ENCODE results near the gene DTX1.
"Not testable (repeated sequence)": the region's sequence is repeated elsewhere in the genome, so short reads cannot be mapped to it uniquely, and the experiment has no call there.

The DTX1 gene

DNA sequence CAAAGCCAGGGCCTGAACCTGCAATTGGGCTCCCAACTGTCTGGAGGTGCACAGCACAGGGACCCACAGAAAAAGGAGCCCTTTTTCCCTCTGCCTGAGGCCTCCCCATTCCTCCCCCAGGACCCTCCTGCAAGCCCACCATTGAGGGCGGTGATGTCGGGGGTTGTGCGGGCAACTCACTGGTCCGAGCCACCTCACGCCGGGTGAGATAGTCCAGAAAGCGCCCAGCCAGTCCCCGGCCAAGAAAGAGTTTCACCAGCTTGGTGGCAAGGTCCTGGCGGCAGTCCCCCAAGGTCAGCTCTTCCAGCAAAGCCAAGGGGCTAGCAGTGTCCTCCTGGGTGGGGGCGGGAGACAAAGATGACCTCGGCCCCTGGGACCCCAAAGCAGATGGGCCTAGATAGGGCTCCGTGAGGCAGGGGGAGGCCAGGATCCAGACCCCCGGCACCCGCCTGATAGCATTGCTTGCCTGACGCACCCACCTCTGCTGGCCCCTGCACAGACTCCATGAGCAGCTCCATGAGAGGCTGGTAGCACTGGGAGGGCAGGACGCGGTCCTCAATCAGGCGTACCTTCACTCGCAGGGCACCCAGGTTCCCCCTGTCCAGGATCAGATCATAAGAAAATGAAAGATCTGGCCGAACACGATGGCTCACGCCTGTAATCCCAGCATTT is 59.1 kb downstream of the DTX1 start:
- DNase-seq (ENCODE audit: low read depth) = no peak

DNA sequence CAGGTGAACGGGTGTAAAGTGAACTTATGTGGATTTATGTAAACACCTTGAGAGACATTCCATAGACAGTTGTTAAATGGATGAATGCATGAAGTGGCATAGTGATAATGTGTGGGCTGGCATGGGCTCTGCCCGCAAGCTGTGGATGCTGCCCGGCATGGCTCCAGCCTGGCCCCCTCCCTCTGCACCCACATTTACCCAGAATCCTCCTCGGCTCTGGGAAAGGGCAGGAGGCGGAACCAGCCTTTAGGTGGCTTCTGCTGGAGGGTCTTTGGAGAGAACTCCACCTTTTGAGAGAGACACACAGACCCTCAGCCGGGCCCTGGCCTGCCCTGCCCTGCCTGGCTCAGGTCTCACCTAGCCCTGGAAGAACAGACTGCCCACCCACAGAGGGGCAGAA is 60.3 kb downstream of the DTX1 start:
- no peak for DNase-seq (ENCODE audit: low read depth)

DNA sequence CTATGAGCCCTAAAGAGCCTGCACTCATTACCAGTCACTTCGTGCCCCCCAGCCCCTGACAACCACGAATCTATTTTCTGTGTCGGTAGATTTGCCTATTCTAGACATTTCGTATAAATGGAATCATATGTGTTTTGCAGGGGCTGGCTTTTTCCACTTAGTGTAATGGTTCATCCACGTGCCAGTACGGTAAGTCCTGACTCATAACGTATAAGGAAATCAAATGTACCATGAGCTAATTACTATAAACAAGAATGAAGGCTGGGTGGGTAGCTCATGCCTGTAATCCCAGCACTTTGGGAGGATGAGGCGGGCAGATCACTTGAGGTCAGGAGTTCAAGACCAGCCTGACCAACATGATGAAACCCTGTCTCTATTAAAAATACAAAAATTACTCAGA is 61.2 kb downstream of the DTX1 start:
- DNase-seq (ENCODE audit: low read depth) = not testable (repeated sequence)

DNA sequence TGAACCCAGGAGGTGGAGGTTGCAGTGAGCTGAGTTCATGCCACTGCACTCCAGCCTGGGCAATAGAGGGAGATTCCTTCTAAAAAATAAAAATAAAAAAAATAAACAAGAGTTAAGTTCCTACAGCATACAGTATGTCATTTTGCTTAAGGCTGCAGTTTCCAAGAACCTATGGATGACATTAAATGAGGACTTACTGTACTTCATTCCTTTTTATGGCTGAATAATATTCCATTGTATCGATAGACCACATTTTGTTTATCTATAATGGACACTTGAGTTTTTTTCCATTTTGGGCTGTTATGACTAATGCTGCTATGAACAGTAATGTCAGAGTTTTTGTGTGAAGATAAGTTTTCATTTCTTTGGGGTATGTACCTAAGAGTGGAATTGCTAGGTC is 61.6 kb downstream of the DTX1 start:
- DNase-seq (ENCODE audit: low read depth) = no peak

DNA sequence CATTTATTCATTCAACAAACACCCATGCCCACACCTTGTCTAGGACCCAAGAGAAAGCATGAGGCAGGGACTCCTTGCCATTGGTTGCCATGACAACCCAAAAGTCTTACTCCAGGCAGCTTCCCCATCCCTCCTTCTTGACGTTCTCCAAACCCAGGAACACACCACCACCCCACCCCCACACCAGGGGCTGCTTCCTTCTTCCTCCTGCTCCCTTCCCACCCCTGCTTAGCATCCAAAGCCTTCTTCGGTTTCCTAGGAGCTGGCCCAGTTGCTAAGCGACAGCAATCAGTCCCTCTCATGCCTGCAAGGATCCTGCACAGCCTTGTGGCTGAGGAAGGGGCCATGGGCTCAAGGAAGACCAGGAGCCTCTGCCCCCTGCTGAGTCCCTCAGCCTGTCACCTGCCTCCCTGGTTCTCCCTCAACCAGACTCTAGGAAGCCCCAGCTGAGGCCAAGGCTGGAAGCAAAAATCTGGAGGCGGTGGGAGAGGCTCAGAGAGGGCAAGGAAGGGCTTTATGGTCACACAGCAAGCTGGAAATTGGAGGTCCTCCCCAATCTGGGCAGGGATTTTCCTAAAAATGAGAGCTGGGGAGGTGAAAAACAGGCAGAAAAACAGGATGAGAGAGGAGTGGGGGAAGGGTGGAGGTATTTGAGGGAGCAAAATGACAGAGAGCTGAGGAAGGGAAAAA is 63.6 kb downstream of the DTX1 start:
- no peak for DNase-seq (ENCODE audit: low read depth)

DNA sequence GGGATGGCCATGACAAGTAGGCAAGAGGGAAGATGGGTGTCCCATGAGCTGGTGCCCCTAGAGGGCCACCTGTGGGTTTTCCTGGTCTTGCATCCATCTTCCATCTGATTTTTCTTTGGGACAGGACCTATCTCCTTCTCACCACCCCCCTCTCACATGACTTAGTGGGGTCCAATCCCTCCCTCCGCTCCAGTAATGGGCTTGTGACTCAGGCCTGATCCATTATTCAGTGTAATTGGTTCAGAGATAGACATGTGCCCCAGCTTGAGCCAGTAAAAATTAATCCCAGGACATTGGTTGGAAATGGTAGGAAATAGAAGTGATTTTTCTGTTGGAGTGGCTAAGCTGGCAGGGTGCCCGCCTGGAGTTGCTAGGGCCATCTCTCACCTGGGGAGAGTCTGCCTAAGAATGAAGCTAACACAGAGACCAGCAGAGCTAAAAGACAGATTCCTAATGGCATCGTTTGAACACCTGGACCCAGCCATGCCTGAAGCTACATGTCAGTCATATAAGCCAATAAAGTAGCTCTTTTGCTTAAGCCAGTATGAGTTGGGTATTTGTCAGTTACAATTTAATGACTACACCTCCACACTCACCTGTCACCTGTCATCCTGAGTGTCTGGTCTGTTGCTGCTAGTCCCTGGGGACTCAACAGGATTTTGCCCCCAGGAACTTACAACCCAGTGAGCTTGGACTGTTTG is 64.3 kb downstream of the DTX1 start:
- DNase-seq (ENCODE audit: low read depth) = no peak

DNA sequence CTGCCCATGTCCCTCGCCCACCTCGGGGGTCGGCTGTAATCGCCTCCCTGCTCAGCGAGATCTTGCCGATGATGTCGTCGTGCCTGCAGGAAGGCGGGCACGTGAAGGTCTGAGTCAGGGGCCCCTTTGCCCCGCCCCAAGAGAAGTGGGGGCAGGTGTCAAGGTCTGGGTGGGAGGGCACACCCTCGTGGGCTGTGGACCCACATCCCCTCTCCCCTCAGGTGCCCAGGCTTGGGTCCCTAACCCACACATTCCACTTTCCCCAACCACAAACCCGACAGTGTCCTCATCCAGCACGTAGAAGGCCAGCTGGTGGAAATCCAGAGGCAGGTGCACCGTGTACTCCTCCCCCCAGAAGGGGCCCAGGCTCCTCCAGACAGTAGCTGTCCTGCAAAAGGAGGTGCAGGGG is 71.3 kb downstream of the DTX1 start:
- DNase-seq (ENCODE audit: low read depth) = no peak

DNA sequence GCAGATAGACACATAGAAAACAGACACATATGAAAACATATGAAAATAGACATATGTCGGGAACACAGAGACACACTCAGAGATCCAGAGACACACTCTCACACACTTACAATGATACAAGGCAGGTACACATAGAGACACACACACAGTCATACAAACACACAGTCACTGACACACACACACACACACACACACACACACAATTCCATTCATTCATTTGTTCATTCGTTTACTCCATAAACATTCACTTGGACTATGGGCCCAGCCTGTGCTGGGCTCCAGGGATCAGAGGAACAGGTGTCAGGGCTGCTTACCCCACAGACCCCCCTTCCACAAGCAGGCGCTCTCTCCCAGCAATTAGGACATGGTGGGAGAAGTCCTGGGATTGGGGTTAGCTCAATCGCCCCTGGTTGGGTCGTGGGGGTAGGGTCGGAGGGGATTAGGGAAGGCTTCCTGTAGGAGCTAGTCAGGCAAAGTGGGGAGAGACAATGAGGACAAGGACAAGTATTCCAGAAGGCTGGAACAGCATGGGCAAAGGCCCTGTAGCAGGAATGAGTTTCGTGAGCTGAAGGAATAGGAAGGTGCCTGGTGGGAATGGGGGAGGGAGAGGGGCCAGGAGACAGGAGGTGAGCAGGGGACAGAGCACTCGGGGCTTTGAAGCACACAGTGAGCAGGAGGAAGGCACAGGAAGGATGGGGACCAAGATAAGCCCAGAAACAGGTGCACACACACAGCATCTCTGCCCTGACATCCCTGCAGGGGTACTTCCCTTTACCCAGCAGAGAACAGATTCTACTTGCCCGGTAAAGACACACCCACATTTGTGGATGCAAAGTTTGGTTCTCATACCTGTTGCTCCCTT is 72.5 kb downstream of the DTX1 start:
- DNase-seq (ENCODE audit: low read depth) = no peak

DNA sequence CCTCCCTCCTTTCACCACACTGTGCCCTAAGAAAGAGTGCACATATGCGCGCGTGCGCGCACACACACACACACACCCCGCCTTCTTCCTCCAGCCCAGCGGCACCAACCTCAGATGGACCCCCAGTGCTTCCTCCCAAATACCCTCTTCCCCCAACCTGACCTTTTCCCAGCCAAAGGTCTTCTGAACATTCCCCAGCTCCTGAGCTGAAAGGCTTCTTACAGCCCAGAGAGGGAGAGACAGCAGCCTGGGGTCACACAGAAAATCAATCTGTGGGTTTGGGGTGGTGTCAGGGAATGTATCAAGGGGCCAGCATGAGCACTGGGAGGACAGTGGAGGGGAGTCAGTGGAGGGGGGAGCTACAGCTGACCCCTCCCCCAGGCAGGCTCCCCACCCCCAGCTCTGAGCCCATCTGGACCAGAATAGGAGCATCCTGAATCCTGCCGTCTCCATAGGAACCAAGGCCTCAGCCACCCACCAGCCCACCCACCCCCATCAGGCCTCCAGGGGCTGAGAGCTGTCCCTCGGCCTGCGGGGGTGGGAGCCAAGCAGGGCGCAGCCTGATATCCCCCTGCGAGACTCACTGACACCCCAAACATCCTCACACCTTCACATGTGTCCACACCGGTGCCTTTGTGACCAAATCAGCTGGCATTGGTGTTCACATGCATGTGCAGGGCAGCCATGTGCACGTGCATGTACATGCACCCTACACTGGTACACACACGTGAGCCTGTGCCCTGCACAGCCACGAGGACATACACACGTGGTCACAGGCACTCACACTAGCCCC is 73.3 kb downstream of the DTX1 start:
- no peak for DNase-seq (ENCODE audit: low read depth)

DNA sequence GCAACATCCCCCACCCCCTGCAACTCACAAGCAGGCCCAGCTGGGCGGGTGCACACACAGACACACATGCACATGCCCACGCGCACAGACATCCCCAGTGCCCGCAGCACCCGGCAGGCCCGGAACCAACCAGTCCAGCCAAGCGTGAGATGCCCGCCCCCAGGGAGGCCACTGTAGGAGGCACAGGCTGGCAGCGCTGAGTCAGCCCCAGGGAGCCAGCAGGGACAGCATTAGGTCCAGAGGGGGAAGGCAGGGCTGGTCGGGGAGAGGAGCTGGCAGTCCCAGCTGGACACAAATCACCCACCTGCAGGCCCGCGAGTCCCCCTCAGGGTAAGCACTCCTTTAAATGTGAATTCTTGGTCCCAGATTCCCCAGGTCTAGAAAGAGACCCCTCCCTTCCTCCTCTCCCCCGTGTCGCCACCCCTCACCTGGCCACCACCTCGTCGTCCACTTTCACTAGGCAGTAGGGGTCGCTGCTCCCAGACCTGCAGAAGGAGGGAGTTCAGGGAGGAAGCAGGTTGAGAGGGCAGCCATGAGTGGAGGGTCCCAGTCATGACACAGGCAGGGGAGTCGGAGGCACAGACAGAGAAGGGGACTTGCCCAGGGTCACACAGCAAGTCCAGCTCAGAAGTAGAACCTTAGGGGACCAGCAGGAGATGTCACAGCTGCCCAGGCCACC is 74.1 kb downstream of the DTX1 start:
- DNase-seq (ENCODE audit: low read depth) = no peak

DNA sequence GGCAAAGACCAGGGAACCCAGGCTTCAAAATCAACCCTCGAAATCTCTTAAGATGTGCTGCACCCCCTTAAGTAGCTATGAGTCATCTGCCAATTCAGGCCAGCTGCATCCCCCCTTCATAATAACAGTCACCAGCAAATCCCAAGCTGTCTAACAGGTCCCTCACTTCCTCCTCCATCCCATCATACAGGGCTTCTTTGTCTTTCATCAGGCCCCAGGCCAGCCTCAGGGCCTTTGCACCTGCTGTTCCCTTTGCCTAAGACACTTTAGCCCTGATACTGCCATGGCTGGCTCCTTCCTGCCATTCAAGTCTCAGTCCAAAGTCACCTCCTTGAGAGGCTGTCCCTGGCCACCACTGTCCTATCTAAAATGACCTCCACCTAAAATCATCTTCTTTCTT is 75.0 kb downstream of the DTX1 start:
- DNase-seq (ENCODE audit: low read depth) = no peak

DNA sequence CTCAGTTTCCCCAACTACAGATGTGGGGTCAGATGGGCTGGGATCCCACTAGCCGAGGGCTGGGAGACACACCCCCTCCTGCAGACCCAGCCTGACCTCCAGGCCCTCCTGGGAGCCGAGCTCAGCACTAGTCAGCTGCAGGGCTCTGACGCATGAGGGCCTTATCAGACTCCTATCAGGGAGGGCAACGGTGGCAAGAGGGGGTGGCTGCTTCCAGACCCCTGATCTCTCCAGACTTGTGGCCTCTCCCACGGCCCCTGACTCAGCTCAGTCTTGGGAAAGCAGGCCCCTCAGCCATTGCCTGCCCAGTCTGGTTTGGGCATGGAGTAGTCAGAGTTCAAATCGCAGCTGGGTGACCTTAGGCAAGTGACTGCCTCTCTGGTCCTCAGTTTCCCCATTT is 76.5 kb downstream of the DTX1 start:
- no peak for DNase-seq (ENCODE audit: low read depth)

DNA sequence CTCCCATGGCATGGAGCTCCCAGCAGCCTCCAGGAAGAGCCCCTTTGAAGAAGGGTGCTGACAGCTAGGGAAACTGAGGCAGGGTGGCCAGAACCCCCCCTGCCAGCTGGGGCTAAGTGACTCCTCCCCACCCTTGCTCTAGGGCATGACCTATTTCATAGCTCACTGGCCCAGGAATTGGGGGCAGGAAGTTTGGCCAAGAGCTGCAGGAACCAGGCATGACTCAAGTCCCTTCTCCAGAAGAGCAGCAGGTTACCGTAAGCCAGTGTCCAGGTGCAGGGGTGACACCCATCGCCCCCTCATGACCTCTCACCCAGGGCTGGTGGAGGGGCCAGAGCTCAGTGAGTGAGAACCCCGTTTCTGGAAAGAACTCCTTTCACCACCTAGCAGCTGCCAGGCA is 77.1 kb downstream of the DTX1 start:
- no peak for DNase-seq (ENCODE audit: low read depth)

DNA sequence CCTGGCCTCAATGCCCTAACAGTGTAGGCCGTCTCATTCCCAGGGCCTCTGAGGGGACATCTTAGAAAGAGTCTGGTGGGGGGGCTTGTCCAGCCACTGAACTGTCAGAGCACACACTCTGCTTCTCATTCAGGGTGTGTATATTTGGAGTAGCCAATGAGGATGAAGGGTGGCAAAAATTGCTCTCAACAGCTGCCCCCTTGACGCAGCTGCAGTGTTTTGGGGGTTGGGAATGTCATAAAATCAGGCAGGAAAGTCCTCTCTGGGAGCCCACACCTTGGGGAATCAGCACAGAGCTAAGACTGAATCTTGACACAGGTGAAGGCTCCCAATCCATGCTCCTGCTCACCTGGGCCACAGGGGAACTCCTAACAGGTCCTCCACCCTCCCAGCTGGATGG is 77.5 kb downstream of the DTX1 start:
- DNase-seq (ENCODE audit: low read depth) = no peak

DNA sequence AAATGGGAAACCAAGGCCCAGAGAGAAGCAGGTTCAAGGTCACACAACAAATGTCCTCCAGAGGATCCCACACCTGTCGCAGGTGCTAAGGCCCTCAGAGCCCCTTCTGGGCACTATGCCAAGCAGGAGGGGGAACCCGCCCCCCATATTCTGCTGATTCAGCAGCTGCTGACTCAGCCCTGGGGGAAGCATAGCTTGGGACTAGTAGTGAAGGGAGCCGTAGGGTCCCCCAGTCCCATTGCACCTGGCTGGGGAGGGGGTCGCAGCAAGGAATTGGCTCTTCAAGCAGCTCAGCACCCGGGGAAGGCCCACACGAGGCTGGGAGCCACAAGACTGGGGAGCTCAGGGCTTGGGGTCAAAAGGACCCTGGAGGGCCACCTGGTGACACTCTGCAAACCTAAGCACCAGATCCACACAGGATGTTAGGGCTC is 78.0 kb downstream of the DTX1 start:
- no peak for DNase-seq (ENCODE audit: low read depth)

DNA sequence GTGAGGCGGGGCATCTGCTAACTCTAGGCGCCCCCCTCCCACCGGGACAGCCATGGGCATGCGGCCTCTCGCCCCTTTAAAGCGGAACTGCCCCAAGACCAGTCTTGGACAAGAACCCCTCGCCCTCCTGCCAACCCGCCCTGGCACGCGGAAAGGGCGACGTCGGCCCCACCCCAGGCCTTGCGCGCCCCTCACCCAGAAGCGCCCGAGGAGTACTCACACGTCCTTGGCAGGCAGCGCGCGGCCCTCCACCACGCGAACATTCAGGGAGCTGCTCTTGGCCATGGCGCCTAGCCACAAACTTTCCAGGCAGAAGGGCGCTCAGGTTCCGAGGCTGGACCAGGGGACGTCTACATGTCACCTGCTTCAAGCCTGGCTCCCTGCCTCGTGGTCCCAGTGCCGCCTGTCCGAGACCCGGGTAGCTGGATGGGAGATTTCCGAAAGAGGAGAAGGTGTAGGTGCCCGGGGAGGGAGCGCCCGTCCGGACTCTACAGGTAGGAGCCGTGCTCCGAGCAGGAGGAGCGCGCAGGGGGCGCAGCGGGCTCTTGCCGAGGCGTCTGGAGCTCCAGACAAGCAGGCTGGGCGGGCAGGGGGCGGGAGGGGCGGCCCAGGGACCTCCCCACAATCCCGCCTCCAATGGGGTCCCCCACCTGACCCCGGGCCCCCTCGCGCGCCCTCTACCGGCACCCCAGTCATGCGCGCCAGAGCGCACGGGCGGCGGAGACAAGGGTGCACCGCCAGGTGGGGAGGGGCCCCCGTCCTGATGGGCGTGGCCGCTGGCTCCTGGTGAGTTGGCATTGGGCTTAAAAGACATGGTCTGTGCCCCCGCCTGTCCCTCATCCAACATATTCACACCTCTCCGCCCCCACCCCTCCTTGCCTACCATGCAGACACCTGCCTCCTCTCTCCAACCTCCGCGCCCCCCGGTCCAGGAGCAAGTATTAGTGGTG is 78.9 kb downstream of the DTX1 start, which contains the start of gene RASAL1:
Gene RASAL1, minus strand, starts transcription at position 584 of the 950 bp plus-strand sequence. Its CDS starts 299 bp downstream, at position 285.
- DNase-seq (ENCODE audit: low read depth) = peak; percentile 44

DNA sequence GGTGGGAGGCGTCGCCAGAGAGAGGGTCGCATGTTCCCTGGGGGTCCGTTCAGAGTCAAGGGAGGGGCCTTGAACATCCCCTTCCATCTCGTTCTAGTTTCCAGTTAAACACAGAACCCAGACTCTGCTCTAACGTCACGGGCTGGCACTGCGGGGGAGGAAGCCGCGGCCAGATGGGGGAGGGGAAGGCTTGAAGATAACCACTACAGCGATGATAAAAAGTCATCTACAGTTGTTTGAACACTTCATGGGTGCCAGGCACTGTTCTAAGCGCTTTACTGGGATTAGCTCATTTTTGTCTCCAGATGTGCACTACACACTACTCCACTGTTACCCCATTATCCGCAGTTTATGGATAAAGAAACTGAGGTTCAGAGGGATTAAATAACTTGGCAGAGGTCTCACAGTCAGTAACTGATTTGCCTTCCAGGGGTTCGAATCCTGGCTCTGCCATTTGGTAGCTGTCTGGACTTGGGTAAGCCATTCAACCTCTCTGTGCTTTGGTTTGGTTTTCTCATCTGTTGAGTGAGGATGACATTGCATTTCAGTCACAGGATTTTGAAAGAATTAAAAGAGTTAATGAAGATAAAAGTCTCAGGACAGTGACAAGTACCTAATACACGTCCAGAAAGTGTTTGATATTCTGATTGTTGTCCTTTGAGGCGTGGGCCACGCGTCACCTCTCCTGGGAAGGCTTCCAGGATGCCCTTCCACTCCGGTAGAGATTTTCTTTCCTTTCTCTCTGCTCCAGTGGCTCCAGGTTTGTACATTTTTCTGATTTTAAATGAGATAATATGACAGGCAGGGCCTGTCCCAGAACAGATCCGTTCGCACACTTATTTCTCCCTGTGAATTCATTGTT is 79.8 kb downstream of the DTX1 start:
- peak; percentile 25 for DNase-seq (ENCODE audit: low read depth)

DNA sequence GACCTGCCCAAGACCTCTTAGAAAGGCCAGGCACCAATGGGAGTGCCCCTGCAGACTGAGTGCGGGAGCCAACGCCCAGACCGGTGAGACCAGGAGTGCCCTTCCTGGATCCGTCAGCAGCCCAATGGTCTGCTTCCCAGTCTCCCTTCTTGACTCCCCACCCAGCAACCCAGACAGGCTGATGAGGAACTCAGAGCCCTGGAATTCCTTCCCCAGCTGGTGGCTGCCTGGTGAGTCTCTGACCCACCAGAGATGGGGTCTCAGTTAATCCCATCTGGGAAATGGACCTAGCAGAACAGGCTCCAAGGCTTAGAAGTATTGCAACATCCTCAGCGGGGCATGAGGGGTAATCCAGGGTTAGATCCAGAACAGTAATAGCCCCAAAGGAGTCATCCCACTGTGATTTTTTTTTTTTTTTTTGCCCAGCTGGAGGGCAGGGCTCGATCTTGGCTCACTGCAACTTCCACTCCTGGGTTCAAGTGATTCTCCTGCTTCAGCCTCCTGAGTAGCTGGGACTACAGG is 80.5 kb downstream of the DTX1 start:
- no peak for DNase-seq (ENCODE audit: low read depth)

Measured in stimulated activated CD8-positive, alpha-beta memory T cell treated with anti-CD3 and anti-CD28 coated beads, Interleukin-12 subunit alpha, Interleukin-12 subunit beta, amount 100 ng/mL, for 4 hours (primary cell).